ENCODE measurements around the gene CFAP45. TPM values are rescaled to one million over a fixed set of nuclear protein-coding genes. Genes with fewer than 3 reads are reported as not detected.
A peak's percentile ranks its signal among the peaks of the same experiment; 100 is the strongest.

The CFAP45 gene
- polyA plus RNA-seq, 1 donor = 0.20 TPM

GRCh38 chr1:159923203-159924024 lies 23.4 kb upstream of the CFAP45 start:
- peak; percentile 62 for DNase-seq (ENCODE audit: low read depth)

- DNase-seq (ENCODE audit: low read depth) = no peak
Measured at GRCh38 chr1:159922511-159923202, 22.7 kb upstream of the CFAP45 start.

GRCh38 chr1:159921700-159922504 lies 21.9 kb upstream of the CFAP45 start:
- no peak for DNase-seq (ENCODE audit: low read depth)

- no peak for DNase-seq (ENCODE audit: low read depth)
Measured at GRCh38 chr1:159921251-159921650, 21.3 kb upstream of the CFAP45 start.

- DNase-seq (ENCODE audit: low read depth) = no peak
Measured at GRCh38 chr1:159920651-159921050, 20.7 kb upstream of the CFAP45 start.

GRCh38 chr1:159920202-159920601 lies 20.2 kb upstream of the CFAP45 start:
- DNase-seq (ENCODE audit: low read depth) = no peak

GRCh38 chr1:159919236-159919865 lies 19.4 kb upstream of the CFAP45 start:
- DNase-seq (ENCODE audit: low read depth) = no peak

- no peak for DNase-seq (ENCODE audit: low read depth)
Measured at GRCh38 chr1:159918352-159919200, 18.6 kb upstream of the CFAP45 start.

- DNase-seq (ENCODE audit: low read depth) = no peak
Measured at GRCh38 chr1:159917533-159918351, 17.8 kb upstream of the CFAP45 start.

GRCh38 chr1:159916242-159917051 lies 16.5 kb upstream of the CFAP45 start:
- no peak for DNase-seq (ENCODE audit: low read depth)

- DNase-seq (ENCODE audit: low read depth) = no peak
Measured at GRCh38 chr1:159915571-159916241, 15.7 kb upstream of the CFAP45 start.

- DNase-seq (ENCODE audit: low read depth) = no peak
Measured at GRCh38 chr1:159914252-159915018, 14.5 kb upstream of the CFAP45 start.

GRCh38 chr1:159913451-159914192 lies 13.7 kb upstream of the CFAP45 start:
- DNase-seq (ENCODE audit: low read depth) = no peak

GRCh38 chr1:159911326-159912070 lies 11.5 kb upstream of the CFAP45 start:
- DNase-seq (ENCODE audit: low read depth) = no peak

- no peak for DNase-seq (ENCODE audit: low read depth)
Measured at GRCh38 chr1:159908031-159908940, 8.3 kb upstream of the CFAP45 start.

Measured in forelimb muscle (tissue), 1 donor.